ENCODE measurements around the gene EEPD1.
"Not testable (repeated sequence)": the region's sequence is repeated elsewhere in the genome, so short reads cannot be mapped to it uniquely, and the experiment has no call there.

Gene EEPD1

DNA sequence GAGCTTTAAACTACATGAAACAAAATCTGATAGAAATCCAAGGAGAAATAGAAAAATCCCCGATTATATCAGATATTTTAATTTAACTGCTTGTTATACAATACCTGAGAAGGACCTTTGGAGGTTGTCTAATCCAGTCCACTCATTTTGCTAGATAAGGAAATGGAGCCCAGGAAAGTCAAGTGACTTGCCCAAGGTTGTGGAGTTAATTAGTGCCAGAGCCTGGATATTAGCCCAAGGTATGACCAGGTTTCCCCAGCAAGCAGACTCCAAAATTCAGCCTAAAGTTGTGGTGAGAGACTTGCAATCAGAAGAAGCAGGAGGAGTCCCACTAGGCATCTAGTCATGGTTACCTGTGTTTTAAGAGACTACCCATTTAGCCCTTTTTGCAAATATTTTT, 11.7 kb upstream of the EEPD1 start:
- TF ChIP-seq, protein P1, sequence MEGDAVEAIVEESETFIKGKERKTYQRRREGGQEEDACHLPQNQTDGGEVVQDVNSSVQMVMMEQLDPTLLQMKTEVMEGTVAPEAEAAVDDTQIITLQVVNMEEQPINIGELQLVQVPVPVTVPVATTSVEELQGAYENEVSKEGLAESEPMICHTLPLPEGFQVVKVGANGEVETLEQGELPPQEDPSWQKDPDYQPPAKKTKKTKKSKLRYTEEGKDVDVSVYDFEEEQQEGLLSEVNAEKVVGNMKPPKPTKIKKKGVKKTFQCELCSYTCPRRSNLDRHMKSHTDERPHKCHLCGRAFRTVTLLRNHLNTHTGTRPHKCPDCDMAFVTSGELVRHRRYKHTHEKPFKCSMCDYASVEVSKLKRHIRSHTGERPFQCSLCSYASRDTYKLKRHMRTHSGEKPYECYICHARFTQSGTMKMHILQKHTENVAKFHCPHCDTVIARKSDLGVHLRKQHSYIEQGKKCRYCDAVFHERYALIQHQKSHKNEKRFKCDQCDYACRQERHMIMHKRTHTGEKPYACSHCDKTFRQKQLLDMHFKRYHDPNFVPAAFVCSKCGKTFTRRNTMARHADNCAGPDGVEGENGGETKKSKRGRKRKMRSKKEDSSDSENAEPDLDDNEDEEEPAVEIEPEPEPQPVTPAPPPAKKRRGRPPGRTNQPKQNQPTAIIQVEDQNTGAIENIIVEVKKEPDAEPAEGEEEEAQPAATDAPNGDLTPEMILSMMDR (conservative IDR thresholded peaks at IDR 0.05; ENCODE audit: low read length), result no peak
- no peak for DNase-seq (ENCODE audit: low read depth)
- H3K4me3 ChIP-seq (ENCODE audit: low read length), result no peak overlapping the region

DNA sequence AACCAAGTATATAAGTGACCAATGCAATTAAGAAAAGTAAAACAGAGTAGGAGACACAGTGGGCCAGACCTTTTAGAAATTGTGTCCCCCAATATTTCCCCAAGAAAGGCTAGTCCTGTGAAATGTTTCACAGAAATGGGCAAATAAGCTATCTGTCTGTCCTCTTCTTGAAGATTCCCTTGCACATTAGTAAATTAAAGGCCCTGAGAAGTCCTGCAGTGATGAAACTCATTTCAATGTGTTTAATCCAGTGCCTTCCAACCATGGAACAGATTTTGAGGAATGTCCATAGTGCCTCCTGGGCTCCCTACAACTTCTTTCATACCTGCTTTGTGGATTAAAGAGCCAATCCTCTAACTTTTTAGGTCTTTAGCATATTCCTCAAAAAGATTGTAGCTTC, 11.2 kb upstream of the EEPD1 start:
- TF ChIP-seq, protein P1 (conservative IDR thresholded peaks at IDR 0.05; ENCODE audit: low read length), result no peak
- no peak overlapping the region for H3K4me3 ChIP-seq (ENCODE audit: low read length)
- DNase-seq (ENCODE audit: low read depth), result no peak

DNA sequence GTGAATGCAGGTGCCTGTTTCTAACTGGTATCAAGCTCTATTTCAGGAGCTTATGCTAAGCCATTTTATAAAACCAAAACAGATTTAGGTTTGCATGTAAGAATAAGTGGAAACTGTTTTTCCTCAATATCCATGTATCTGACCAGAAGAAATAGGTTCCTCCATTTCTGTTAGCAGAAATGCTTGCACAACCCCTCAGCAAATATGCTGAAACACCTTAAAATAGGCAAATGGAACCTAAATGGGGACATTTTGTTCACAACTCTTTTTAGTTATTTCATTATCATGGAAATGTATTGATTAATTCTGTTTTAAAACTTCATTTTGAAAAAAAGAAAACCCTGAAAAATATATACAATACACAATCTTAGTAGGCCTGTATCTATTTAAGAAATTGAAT, 8.9 kb upstream of the EEPD1 start:
- TF ChIP-seq, protein P1 (conservative IDR thresholded peaks at IDR 0.05; ENCODE audit: low read length), result no peak
- DNase-seq (ENCODE audit: low read depth), result no peak
- H3K4me3 ChIP-seq (ENCODE audit: low read length), result no peak overlapping the region

DNA sequence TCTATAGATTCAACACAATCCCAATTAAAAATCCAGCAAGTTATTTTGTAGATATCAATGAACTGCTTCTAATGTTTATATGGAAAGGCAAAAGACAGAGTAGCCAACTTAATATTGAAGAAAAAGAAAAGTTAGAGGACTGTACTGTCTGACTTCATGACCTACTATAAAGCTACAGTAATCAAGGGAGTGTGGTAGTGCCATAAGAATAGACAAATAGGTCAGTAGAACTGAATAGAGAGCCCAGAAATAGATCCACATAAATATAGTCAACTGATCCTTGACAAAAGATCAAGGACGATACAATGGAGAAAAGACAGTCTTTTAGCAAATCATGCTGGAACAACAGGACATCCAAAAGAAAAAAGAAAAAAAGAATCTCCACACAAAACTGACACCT, 7.4 kb upstream of the EEPD1 start:
- H3K4me3 ChIP-seq (ENCODE audit: low read length), result no peak overlapping the region
- no peak for DNase-seq (ENCODE audit: low read depth)
- TF ChIP-seq, protein P1 (conservative IDR thresholded peaks at IDR 0.05; ENCODE audit: low read length), result no peak

DNA sequence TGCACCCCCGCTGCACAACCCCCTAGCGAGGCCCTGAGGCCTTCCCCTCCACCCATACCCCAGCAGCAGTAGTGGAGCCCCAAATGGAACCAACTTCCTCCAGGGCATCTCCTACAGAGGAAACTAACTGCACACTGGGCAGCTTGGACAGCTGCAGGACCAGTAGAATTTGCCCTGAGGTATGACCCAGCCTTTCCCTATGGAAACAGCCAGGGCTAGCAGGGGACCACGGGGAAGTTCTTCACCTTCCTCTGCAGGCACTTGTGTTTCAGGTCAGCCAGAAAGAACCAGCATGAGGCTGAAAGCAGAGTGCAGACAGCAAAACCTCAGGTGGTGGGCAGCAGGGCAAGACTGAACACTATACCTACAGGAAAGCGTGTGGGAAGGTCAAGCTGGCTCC, 5.7 kb upstream of the EEPD1 start:
- DNase-seq (ENCODE audit: low read depth), result no peak
- H3K4me3 ChIP-seq (ENCODE audit: low read length), result no peak overlapping the region
- TF ChIP-seq, protein P1 (conservative IDR thresholded peaks at IDR 0.05; ENCODE audit: low read length), result no peak

DNA sequence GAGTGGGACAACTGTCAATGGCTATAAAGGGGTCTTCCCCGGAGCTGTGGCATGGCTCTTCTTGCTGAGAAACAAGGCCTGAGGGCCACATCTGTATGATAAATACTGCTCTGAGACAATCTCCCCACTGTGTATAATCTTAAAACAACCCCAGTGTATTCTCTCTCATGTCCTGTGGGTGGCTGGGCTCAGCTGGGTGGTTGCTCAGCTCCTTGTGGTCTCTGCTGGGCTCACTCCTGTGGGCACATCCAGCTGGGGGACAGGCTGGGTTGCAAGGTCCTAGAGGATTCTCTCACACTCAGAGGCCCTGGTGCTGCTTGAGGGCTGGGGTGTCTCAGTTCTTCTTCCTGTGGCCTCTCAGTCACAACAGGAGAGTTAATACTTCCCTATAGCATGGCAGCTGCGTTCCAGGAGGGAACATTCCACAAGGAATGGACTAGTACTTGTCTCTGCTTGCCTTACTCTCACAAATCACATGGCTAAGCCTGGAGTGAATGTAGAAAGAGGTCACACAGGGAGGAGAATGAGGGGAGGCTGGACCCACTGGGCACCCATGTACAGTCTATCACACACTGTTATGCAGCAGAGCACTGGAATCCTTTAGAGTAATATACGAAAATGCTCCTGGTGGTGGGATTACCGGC, 4.5 kb upstream of the EEPD1 start:
- DNase-seq (ENCODE audit: low read depth), result no peak
- TF ChIP-seq, protein P1 (conservative IDR thresholded peaks at IDR 0.05; ENCODE audit: low read length), result no peak
- no peak overlapping the region for H3K4me3 ChIP-seq (ENCODE audit: low read length)

DNA sequence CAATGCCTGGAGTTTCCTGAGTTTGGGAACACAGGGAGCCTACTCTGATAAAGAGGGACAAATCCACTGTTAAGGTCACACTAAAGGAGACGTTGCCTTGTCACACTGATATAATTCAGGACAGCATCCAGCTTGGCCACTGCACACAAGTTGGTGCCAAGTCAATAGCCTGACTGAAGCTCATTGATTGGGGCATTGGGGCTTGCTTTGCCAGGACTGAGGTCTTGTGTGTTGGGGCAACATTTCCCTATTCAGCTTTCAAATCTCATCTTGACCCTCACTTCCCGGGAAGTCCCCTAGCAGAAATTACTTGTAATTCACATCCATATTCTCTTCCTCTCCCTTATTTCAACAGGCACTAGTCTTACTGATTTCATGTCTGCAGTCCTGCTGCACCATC, 3.8 kb upstream of the EEPD1 start:
- DNase-seq (ENCODE audit: low read depth); H3K4me3 ChIP-seq (ENCODE audit: low read length): not testable (repeated sequence)

Data from AG10803 (cell line).